Epithelial cell of proximal tubule (primary cell): ENCODE measurements around the gene FADS1. TPM values are rescaled to one million over a fixed set of nuclear protein-coding genes. Genes with fewer than 3 reads are reported as not detected.
A peak's percentile ranks its signal among the peaks of the same experiment; 100 is the strongest.

ENCODE experiments used
- DNase-seq: peaks from one replicate; pipeline ENCODE4 v3.0.0-alpha.2; 2011; ENCODE audit warnings: low read depth
- H3K4me3 ChIP-seq: 2 replicates; pipeline ENCODE4 v1.5.1; 2011; ENCODE audit warnings: low read depth, mild to moderate bottlenecking, low read length
- CTCF ChIP-seq: conservative IDR thresholded peaks from 2 replicates; pipeline ENCODE4 v1.5.1; 2012; ENCODE audit warnings: low read depth, mild to moderate bottlenecking, low read length
- total RNA-seq: library from RNA; depleted of rRNA; stranded (reverse); fragments of >200 nt; gene quantifications from 2 replicates; pipeline ENCODE4 v1.2.3, GENCODE V29; 2015

Gene FADS1
- total RNA-seq, 1 donor from 2014 or later, result 64.6 TPM

- TF ChIP-seq CTCF, result no peak
- no peak overlapping the region for H3K4me3 ChIP-seq
- DNase-seq, result no peak
Measured at GRCh38 chr11:61802605-61803004, 14.2 kb downstream of the FADS1 start.

- DNase-seq, result no peak
Measured at GRCh38 chr11:61800331-61801281, 16.2 kb downstream of the FADS1 start.

GRCh38 chr11:61799665-61800284 is 17.0 kb downstream of the FADS1 start:
- TF ChIP-seq CTCF, result no peak
- DNase-seq, result no peak
- H3K4me3 ChIP-seq, result no peak overlapping the region

More at GRCh38 chr11:61800331-61801281, 16.2 kb downstream of the FADS1 start:
- TF ChIP-seq CTCF, result no peak
- no peak overlapping the region for H3K4me3 ChIP-seq

- peak; percentile 88 for TF ChIP-seq CTCF
Measured at GRCh38 chr11:61797263-61797944, 19.4 kb downstream of the FADS1 start.

DNA sequence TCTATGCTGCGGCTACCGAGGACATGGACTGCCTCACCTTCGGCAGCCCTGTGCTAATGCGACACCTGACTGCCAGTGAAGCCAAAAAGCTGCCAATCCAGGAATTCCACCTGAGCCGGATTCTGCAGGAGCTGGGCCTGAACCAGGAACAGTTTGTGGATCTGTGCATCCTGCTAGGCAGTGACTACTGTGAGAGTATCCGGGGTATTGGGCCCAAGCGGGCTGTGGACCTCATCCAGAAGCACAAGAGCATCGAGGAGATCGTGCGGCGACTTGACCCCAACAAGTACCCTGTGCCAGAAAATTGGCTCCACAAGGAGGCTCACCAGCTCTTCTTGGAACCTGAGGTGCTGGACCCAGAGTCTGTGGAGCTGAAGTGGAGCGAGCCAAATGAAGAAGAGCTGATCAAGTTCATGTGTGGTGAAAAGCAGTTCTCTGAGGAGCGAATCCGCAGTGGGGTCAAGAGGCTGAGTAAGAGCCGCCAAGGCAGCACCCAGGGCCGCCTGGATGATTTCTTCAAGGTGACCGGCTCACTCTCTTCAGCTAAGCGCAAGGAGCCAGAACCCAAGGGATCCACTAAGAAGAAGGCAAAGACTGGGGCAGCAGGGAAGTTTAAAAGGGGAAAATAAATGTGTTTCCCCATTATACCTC is 20.8 kb downstream of the FADS1 start:
- no peak for DNase-seq
- H3K4me3 ChIP-seq, result no peak overlapping the region
- TF ChIP-seq CTCF, result no peak

More at GRCh38 chr11:61797263-61797944, 19.4 kb downstream of the FADS1 start:
- no peak for DNase-seq
- no peak overlapping the region for H3K4me3 ChIP-seq

DNA sequence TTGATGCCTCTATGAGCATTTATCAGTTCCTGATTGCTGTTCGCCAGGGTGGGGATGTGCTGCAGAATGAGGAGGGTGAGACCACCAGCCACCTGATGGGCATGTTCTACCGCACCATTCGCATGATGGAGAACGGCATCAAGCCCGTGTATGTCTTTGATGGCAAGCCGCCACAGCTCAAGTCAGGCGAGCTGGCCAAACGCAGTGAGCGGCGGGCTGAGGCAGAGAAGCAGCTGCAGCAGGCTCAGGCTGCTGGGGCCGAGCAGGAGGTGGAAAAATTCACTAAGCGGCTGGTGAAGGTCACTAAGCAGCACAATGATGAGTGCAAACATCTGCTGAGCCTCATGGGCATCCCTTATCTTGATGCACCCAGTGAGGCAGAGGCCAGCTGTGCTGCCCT is 21.3 kb downstream of the FADS1 start:
- H3K4me3 ChIP-seq, result no peak overlapping the region
- no peak for TF ChIP-seq CTCF
- DNase-seq, result no peak
